Activated CD8-positive, alpha-beta memory T cell treated with anti-CD3 and anti-CD28 coated beads, Interleukin-2, amount 10 ng/mL, durations not matched to agents 7 days and 5 days (primary cell): ENCODE data around the gene BRINP1. TPM values are rescaled to one million over a fixed set of nuclear protein-coding genes. Genes with fewer than 3 reads are reported as not detected.

ENCODE experiments used
- ATAC-seq: fragments of 150-1000 bp; cut with Tn5 transposase; one replicate; pipeline ENCODE4 v1.10.0; 2021; ENCODE audit warnings: moderate library complexity
- CTCF ChIA-PET: fragments of 350-600 bp; sonication (Branson Sonifier 250); formaldehyde crosslinking; loops from one replicate; lab custom pipeline; 2021; ENCODE audit warnings: antibody characterized with exemption; lab: Charles Lee
- DNase-seq: peaks from one replicate; pipeline ENCODE4 v3.0.0-alpha.2; 2020
- H3K27ac Mint-ChIP-seq: one replicate; pipeline ENCODE4 v1.8.0; 2021; ENCODE audit warnings: mild to moderate bottlenecking, mixed read lengths
- H3K27me3 Mint-ChIP-seq: one replicate; pipeline ENCODE4 v1.8.0; 2021; ENCODE audit warnings: mixed read lengths
- H3K36me3 Mint-ChIP-seq: one replicate; pipeline ENCODE4 v1.8.0; 2021; ENCODE audit warnings: mild to moderate bottlenecking, mixed read lengths
- H3K4me1 Mint-ChIP-seq: one replicate; pipeline ENCODE4 v1.8.0; 2021; ENCODE audit warnings: mixed read lengths
- H3K4me3 Mint-ChIP-seq: one replicate; pipeline ENCODE4 v1.8.0; 2021; ENCODE audit warnings: mild to moderate bottlenecking, moderate library complexity, mixed read lengths
- H3K9me3 Mint-ChIP-seq: one replicate; pipeline ENCODE4 v1.8.0; 2022; ENCODE audit warnings: low read depth, mixed read lengths
- total RNA-seq, 2 experiments: library from RNA; stranded (reverse); gene quantifications; one replicate each; pipeline ENCODE4 v1.2.3, GENCODE V29; 2021

BRINP1 gene
- total RNA-seq, 2 experiments from 2014 or later, result not detected

GRCh38 chr9:119282476-119283077 lies 86.7 kb downstream of the BRINP1 start:
- Mint-ChIP-seq H3K4me1 (no peaks in the 10 kb centered on the region), H3K9me3 (peaks cover 6% of the 10 kb centered on the region), H3K36me3 (no peaks in the 10 kb centered on the region), H3K4me3 (no peak overlapping the region), H3K27me3 (no peaks in the 10 kb centered on the region), H3K27ac (no peak overlapping the region)
- ATAC-seq (no peak), DNase-seq (no peak)
- CTCF ChIA-PET, result no interaction called here

- Mint-ChIP-seq H3K4me3 (no peak overlapping the region), H3K27me3 (no peaks in the 10 kb centered on the region), H3K4me1 (no peaks in the 10 kb centered on the region), H3K9me3 (peaks cover 4% of the 10 kb centered on the region), H3K36me3 (no peaks in the 10 kb centered on the region), H3K27ac (no peak overlapping the region)
- no peak for ATAC-seq
- no peak for DNase-seq
- CTCF ChIA-PET, result no interaction called here
Observed at GRCh38 chr9:119280740-119281485, 88.3 kb downstream of the BRINP1 start.

DNA sequence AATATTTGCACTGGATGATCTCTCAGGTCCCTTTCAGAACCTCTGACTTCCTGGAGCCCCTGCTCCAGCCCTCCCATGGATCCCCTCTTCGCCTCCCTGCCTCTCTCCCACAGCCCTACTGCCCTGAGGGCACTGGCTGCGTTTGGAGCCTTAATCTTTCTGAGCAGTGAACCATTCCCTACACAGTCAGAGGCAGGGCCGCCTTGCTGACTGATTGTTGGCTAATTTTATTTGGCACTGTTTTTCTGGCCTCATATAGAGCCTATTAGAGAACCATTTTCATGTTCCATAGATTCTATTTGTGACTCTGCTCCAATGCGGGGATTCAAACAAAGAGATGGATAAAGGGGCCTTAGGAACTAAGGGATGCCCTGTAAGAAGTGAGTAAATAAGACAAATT lies 91.1 kb downstream of the BRINP1 start:
- H3K27ac Mint-ChIP-seq, result no peak overlapping the region
- CTCF ChIA-PET, result no interaction called here

GRCh38 chr9:119273984-119274665 lies 95.1 kb downstream of the BRINP1 start:
- H3K27ac Mint-ChIP-seq, result no peak overlapping the region
- H3K4me1 Mint-ChIP-seq, result no peaks in the 10 kb centered on the region
- DNase-seq, result no peak
- no peaks in the 10 kb centered on the region for H3K27me3 Mint-ChIP-seq
- H3K36me3 Mint-ChIP-seq, result no peaks in the 10 kb centered on the region
- no peak overlapping the region for H3K4me3 Mint-ChIP-seq
- H3K9me3 Mint-ChIP-seq, result peaks cover 6% of the 10 kb centered on the region
- CTCF ChIA-PET, result no interaction called here
- ATAC-seq, result no peak

More for the DNA sequence above, 91.1 kb downstream of the BRINP1 start:
- Mint-ChIP-seq H3K27me3 (no peaks in the 10 kb centered on the region), H3K9me3 (peaks cover 2% of the 10 kb centered on the region), H3K36me3 (no peaks in the 10 kb centered on the region), H3K4me1 (no peaks in the 10 kb centered on the region), H3K4me3 (no peak overlapping the region)
- DNase-seq, result no peak
- no peak for ATAC-seq

GRCh38 chr9:119273325-119273904 lies 95.8 kb downstream of the BRINP1 start:
- no peak for DNase-seq
- no peak for ATAC-seq
- Mint-ChIP-seq H3K4me1 (no peaks in the 10 kb centered on the region), H3K36me3 (no peaks in the 10 kb centered on the region), H3K9me3 (peaks cover 6% of the 10 kb centered on the region), H3K4me3 (no peak overlapping the region), H3K27ac (no peak overlapping the region), H3K27me3 (no peaks in the 10 kb centered on the region)
- CTCF ChIA-PET, result no interaction called here

DNA sequence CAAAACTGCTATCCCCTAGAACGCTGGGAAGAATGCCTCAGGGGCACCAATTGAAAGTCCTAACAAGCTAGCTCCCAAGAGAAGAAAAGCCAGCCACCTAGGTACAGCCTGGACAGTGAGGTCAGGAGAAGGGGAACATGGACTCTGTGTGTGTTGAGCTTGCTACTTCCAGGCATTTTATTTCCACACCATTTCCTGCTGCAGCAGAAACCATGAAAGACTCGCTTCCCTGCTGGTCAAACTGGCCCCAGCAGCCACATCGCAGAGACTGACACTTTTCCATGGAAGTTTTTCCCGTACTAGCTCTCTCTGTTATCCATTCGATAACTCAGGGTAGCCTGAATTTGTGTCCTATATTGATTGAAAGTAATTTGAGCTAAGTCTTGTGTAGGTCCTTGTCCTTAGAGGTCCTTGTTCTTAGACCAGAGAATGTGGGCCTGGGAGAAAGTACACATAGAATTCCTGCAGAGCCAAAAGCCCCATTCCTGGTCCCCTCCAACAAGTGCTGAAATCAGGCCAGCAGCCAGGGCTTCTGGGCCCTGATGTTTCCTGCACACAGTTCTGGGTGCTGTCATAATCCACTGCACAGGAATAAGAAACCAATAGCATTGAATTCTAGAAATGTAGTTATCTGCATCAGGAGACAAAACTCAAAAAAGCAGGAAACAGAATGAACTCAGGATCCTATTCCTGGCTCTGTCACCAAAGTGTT lies 96.6 kb downstream of the BRINP1 start:
- no peak overlapping the region for H3K27ac Mint-ChIP-seq
- no peaks in the 10 kb centered on the region for H3K27me3 Mint-ChIP-seq
- ATAC-seq, result no peak
- CTCF ChIA-PET, result no interaction called here
- H3K4me3 Mint-ChIP-seq, result no peak overlapping the region
- H3K4me1 Mint-ChIP-seq, result no peaks in the 10 kb centered on the region
- H3K36me3 Mint-ChIP-seq, result no peaks in the 10 kb centered on the region
- no peak for DNase-seq
- peaks cover 6% of the 10 kb centered on the region for H3K9me3 Mint-ChIP-seq

DNA sequence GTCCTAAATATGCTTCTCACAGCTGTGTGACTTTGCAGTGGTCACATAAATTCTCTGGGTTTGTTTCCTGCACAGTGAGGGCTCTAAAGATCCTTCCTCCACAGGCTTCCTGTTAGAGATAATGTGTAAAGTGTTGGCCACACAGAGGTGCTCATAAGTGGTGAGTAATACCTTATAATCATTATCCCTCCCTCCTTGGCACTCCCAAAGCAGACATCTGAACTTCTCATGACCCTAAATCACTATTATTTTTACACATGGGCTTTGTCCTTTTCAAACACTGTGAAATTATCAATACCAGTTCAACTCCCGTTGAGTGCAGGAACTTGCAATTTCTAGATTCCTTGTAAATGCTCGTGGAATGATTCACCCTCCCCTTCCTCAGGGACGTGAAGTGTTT lies 100.2 kb downstream of the BRINP1 start:
- Mint-ChIP-seq H3K9me3 (peaks cover 9% of the 10 kb centered on the region), H3K4me1 (no peaks in the 10 kb centered on the region), H3K27me3 (no peaks in the 10 kb centered on the region), H3K27ac (no peak overlapping the region), H3K36me3 (no peaks in the 10 kb centered on the region), H3K4me3 (no peak overlapping the region)
- CTCF ChIA-PET, result no interaction called here
- ATAC-seq (no peak), DNase-seq (no peak)

DNA sequence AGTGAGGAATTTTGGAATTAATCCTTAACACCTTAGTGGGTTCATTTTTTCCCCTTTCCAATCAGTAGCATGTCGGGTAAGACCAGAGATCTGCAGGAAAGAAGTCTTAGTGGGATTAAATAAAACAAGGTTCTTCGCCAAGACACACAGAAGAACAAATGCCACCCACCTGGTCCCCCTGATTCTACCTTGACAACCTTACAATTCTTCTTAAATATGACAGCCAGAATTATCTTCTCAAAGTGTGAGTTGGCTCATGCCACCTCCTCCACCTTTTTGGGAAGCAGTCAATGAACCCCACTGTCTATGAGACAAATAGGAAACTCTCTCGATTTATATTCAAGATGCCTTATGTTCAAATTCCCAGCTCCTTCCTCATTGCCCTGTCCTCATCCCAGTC lies 105.1 kb downstream of the BRINP1 start:
- no peaks in the 10 kb centered on the region for H3K27me3 Mint-ChIP-seq
- ATAC-seq (no peak), DNase-seq (no peak)
- no peaks in the 10 kb centered on the region for H3K36me3 Mint-ChIP-seq
- no peak overlapping the region for H3K27ac Mint-ChIP-seq
- no peaks in the 10 kb centered on the region for H3K4me1 Mint-ChIP-seq
- CTCF ChIA-PET, result no interaction called here
- H3K9me3 Mint-ChIP-seq, result peaks cover 6% of the 10 kb centered on the region
- H3K4me3 Mint-ChIP-seq, result no peak overlapping the region

GRCh38 chr9:119257592-119257991 lies 111.6 kb downstream of the BRINP1 start:
- Mint-ChIP-seq H3K9me3 (peaks cover 8% of the 10 kb centered on the region), H3K4me3 (no peak overlapping the region)

GRCh38 chr9:119255116-119255515 lies 114.1 kb downstream of the BRINP1 start:
- CTCF ChIA-PET, result no interaction called here
- Mint-ChIP-seq H3K27ac (no peak overlapping the region), H3K36me3 (no peaks in the 10 kb centered on the region), H3K27me3 (no peaks in the 10 kb centered on the region), H3K4me3 (no peak overlapping the region), H3K4me1 (no peaks in the 10 kb centered on the region), H3K9me3 (peaks cover 6% of the 10 kb centered on the region)
- ATAC-seq, result no peak
- no peak for DNase-seq

More at GRCh38 chr9:119257592-119257991, 111.6 kb downstream of the BRINP1 start:
- no peaks in the 10 kb centered on the region for H3K36me3 Mint-ChIP-seq
- H3K27ac Mint-ChIP-seq, result no peak overlapping the region
- DNase-seq (no peak), ATAC-seq (no peak)
- CTCF ChIA-PET, result no interaction called here
- H3K4me1 Mint-ChIP-seq, result no peaks in the 10 kb centered on the region
- H3K27me3 Mint-ChIP-seq, result no peaks in the 10 kb centered on the region

DNA sequence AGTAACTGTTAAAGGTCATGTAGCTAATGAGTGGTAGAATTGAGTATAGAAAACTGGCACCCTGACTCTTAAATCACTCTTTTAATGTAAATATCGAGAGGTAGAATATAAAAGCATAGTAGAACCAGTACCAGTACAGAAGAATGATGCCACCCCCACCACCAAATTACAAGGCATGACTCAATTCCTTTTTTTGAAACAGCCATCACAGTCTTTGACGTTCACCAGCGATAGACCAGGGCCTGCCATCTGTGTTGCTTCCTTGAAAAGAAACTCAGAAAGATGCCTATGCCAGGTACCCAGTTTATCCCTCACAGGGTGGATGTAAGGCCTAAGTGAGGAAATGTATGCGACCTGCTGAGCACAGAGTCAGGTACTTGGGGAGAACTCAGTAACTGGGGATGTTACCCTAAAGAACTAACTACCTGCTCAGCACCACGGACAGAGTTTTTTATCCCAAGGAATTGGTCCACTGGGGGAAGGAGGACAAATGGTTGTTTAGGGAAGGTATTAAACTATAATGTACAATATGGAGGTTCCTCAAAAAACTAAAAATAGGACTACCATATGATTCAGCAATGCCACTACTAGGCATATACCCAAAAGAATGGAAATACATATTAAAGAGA lies 116.5 kb downstream of the BRINP1 start:
- H3K9me3 Mint-ChIP-seq, result peaks cover 6% of the 10 kb centered on the region

DNA sequence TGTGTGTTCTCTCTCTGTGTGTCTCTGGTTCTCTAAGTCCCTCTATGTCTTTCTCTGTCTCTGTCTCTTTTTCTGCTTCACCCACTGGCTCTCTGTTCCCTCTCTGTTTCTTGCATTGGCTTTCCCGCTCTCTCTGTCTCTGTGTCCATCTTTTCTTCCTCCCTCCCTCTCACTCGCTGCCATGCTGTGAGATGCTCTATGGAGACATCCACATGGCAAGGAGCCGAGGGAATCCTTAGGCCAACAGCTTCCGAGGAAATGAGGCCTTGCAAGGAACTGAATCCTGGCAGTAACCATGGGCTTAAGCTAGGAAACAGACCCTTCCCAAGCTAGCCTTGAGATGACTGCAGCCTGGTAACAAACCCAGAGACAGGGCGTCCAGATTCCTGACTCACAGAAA lies 117.3 kb downstream of the BRINP1 start:
- no peaks in the 10 kb centered on the region for H3K27me3 Mint-ChIP-seq
- no peaks in the 10 kb centered on the region for H3K36me3 Mint-ChIP-seq
- no peak overlapping the region for H3K27ac Mint-ChIP-seq
- H3K4me1 Mint-ChIP-seq, result no peaks in the 10 kb centered on the region
- no peak overlapping the region for H3K4me3 Mint-ChIP-seq
- peaks cover 6% of the 10 kb centered on the region for H3K9me3 Mint-ChIP-seq
- no peak for ATAC-seq
- no peak for DNase-seq
- CTCF ChIA-PET, result no interaction called here

More for the DNA sequence above, 116.5 kb downstream of the BRINP1 start:
- no peak for DNase-seq
- H3K4me3 Mint-ChIP-seq, result no peak overlapping the region
- no peaks in the 10 kb centered on the region for H3K27me3 Mint-ChIP-seq
- no peak for ATAC-seq
- H3K4me1 Mint-ChIP-seq, result no peaks in the 10 kb centered on the region
- no peak overlapping the region for H3K27ac Mint-ChIP-seq
- H3K36me3 Mint-ChIP-seq, result no peaks in the 10 kb centered on the region
- CTCF ChIA-PET, result no interaction called here

DNA sequence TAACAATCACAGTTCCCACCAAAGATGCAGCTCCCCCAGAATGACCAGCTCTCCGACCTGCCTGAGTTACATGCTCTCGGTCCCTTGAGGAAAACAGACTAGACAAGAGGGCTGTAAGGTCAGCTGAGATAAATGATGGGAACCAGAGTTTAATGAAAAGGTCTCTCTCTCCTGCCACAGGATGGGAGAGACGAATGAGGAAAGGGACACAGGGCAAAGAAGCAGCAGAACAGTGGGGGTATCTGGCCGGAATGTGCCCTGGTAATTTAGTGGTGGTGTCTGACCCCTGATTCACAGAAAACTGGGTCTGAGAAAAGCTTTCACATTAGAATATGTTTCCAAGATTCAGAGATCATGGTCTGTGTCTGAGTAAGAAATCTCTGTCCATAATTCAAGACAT lies 118.5 kb downstream of the BRINP1 start:
- CTCF ChIA-PET, result no interaction called here
- H3K27me3 Mint-ChIP-seq, result no peaks in the 10 kb centered on the region
- peaks cover 6% of the 10 kb centered on the region for H3K9me3 Mint-ChIP-seq
- H3K4me1 Mint-ChIP-seq, result no peaks in the 10 kb centered on the region
- DNase-seq (no peak), ATAC-seq (no peak)
- H3K4me3 Mint-ChIP-seq, result no peak overlapping the region
- no peaks in the 10 kb centered on the region for H3K36me3 Mint-ChIP-seq
- H3K27ac Mint-ChIP-seq, result no peak overlapping the region
